Hematopoietic multipotent progenitor cell treated with erythropoietin and hydrocortisone succinate and interleukin-3 and kit ligand, for 8 days (in vitro differentiated cells): ENCODE results near the gene BACE2.

Experiments
- DNase-seq: peaks from one replicate; pipeline ENCODE4 v3.0.0-alpha.2; 2015

BACE2 gene

DNA sequence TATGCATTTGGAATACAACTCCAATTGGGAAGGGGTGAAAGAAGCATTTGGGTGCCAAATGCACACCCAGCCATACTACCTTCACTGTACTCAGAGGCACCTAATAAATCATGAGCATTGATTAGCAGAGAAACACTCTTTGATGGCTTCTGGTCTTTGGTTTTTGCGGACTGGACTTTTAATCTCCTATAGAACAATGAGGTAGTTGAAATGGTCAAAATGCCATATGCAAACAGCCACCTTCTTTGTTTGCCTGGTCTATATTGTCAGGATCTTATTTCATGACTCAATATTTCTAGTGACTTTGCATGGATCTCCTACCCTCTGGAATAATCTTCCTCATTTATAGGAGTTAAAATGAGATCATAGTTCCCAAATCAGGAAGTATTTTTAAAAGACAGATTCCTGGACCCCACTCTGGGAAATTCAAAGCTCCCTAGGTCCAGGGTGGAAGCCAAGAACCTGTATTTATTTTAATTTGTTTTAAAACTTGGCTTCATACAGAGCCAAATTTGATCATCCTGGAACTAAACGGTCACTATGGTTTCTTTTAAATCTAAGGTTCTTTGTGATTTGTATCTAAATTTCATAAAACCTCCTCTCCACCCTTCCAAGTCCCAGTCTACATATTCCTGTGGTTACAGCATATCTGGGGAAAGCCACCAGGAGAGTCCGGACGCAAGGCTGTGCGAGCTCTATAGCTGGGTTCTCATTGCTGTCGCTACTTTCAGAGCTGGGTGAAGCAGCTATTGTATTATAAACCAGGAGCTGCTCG, 157.4 kb downstream of the BACE2 start:
- DNase-seq: no peak

DNA sequence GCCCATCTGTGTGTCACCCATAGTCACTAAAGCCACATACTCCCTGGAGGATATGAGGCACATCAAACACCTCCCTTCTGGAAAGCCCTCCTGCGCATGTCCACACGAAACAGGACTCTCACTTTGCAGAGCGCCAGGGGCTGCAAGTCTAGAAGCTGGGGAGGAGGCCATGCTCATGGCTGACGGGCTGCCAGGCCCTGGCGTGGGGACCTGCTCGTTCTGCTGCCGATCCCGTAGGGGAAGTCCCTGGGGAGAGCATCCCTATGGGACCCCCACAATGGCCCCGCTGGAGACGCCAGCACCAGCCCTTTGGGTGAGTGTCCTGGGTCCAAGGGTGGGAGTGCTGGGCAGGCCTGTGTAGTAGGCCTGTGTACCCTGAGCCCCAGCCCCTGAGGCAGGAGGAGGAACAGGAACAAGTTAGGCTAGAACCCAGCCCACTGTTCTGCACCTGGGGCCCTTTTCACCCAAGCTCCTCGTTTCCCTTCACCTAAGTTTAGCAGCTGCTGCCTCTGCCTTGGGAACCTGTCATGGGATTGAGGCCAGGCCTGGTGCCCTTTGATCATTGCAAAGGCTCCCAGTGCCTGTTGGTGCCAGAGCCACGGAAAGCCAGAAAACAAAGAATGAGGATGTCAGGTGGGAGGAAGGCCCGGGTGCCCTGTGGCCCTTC, 158.6 kb downstream of the BACE2 start:
- DNase-seq: no peak

GRCh38 chr21:41327753-41328152, 159.8 kb downstream of the BACE2 start:
- no peak for DNase-seq

- no peak for DNase-seq
Observed at GRCh38 chr21:41328660-41329607, 161.0 kb downstream of the BACE2 start.
